ENCODE data around the gene TOR4A. TPM values are rescaled to one million over a fixed set of nuclear protein-coding genes. Genes with fewer than 3 reads are reported as not detected.

Gene TOR4A
- total and polyA plus RNA-seq, 9 of the 15 experiments (the other 6 are each of a cell fraction or from before 2014, with no cell fraction given), result 3.9 to 49.2 (median 8.8) TPM

- TF ChIP-seq, protein P1, sequence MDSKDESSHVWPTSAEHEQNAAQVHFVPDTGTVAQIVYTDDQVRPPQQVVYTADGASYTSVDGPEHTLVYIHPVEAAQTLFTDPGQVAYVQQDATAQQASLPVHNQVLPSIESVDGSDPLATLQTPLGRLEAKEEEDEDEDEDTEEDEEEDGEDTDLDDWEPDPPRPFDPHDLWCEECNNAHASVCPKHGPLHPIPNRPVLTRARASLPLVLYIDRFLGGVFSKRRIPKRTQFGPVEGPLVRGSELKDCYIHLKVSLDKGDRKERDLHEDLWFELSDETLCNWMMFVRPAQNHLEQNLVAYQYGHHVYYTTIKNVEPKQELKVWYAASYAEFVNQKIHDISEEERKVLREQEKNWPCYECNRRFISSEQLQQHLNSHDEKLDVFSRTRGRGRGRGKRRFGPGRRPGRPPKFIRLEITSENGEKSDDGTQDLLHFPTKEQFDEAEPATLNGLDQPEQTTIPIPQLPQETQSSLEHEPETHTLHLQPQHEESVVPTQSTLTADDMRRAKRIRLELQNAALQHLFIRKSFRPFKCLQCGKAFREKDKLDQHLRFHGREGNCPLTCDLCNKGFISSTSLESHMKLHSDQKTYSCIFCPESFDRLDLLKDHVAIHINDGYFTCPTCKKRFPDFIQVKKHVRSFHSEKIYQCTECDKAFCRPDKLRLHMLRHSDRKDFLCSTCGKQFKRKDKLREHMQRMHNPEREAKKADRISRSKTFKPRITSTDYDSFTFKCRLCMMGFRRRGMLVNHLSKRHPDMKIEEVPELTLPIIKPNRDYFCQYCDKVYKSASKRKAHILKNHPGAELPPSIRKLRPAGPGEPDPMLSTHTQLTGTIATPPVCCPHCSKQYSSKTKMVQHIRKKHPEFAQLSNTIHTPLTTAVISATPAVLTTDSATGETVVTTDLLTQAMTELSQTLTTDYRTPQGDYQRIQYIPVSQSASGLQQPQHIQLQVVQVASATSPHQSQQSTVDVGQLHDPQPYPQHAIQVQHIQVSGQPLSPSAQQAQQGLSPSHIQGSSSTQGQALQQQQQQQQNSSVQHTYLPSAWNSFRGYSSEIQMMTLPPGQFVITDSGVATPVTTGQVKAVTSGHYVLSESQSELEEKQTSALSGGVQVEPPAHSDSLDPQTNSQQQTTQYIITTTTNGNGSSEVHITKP (IDR thresholded peaks at IDR 0.05; ENCODE audit: partially characterized antibody), result no peak
- TF ChIP-seq ZBTB26 (CRISPR knock-in tag; IDR thresholded peaks at IDR 0.05) (peak; percentile 88), CREB1 (IDR thresholded peaks at IDR 0.05) (no peak; the same call in 1 of the 2 replicates), CREB1 (CRISPR knock-in tag; IDR thresholded peaks at IDR 0.05) (peak; percentile 69), RBM25 (IDR thresholded peaks at IDR 0.05; ENCODE audit: low read depth, low read length, severe bottlenecking) (peak; percentile 92), PRPF4 (IDR thresholded peaks at IDR 0.05; ENCODE audit: insufficient read depth, low read depth, low read length, poor library complexity, severe bottlenecking) (peak; percentile 98), ZNF764 (CRISPR knock-in tag; IDR thresholded peaks at IDR 0.05; ENCODE audit: low read depth) (no peak), ELF4 (CRISPR knock-in tag; IDR thresholded peaks at IDR 0.05) (peak; percentile 86), PKNOX1 (IDR thresholded peaks at IDR 0.05) (peak; percentile 100), CHD1 (IDR thresholded peaks at IDR 0.05; ENCODE audit: low read length) (peak; percentile 89), MTA3 (IDR thresholded peaks at IDR 0.05; ENCODE audit: borderline replicate concordance) (peak; percentile 100), NFIC (IDR thresholded peaks at IDR 0.05) (peak; percentile 79), MBD2 (IDR thresholded peaks at IDR 0.05; ENCODE audit: borderline replicate concordance, low read depth) (peak; percentile 99), E2F4 (CRISPR knock-in tag; IDR thresholded peaks at IDR 0.05; ENCODE audit: low read depth) (no peak), POLR2B (IDR thresholded peaks at IDR 0.05; ENCODE audit: low read depth, partially characterized antibody) (peak; percentile 100), CHCHD3 (CRISPR knock-in tag; IDR thresholded peaks at IDR 0.05) (0 out of 2 replicates have a peak, but pooled peaks have one; percentile 74), HDAC2 (IDR thresholded peaks at IDR 0.05) (no peak), TSC22D4 (tag; IDR thresholded peaks at IDR 0.05) (no peak), ESRRA (IDR thresholded peaks at IDR 0.05; ENCODE audit: borderline replicate concordance, low read depth) (peak; percentile 26; the same call in 1 of the 2 replicates)
- TF ChIP-seq, protein P2, sequence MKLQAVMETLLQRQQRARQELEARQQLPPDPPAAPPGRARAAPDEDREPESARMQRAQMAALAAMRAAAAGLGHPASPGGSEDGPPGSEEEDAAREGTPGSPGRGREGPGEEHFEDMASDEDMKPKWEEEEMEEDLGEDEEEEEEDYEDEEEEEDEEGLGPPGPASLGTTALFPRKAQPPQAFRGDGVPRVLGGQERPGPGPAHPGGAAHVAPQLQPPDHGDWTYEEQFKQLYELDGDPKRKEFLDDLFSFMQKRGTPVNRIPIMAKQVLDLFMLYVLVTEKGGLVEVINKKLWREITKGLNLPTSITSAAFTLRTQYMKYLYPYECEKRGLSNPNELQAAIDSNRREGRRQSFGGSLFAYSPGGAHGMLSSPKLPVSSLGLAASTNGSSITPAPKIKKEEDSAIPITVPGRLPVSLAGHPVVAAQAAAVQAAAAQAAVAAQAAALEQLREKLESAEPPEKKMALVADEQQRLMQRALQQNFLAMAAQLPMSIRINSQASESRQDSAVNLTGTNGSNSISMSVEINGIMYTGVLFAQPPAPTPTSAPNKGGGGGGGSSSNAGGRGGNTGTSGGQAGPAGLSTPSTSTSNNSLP (IDR thresholded peaks at IDR 0.05; ENCODE audit: borderline replicate concordance, low read depth, low read length), result peak; percentile 88; the same call in 1 of the 2 replicates
Observed at GRCh38 chr9:137240841-137241489, 36.6 kb upstream of the TOR4A start, which contains the start of gene TUBB4B (continued).
